HEK293T (cell line): ENCODE measurements around the gene AFAP1L2.

Experiments
- ARNT ChIP-seq: fragments of 450-650 bp; IDR thresholded peaks from 2 replicates; pipeline ENCODE4 v1.6.1; 2017; ENCODE audit warnings: mild to moderate bottlenecking
- BHLHE40 ChIP-seq: fragments of 450-650 bp; IDR thresholded peaks from 2 replicates; pipeline ENCODE4 v1.6.1; 2016; ENCODE audit warnings: mild to moderate bottlenecking, moderate library complexity, borderline replicate concordance
- CTBP1 ChIP-seq: fragments of 450-650 bp; IDR thresholded peaks from 2 replicates; pipeline ENCODE4 v1.6.1; 2016; ENCODE audit warnings: borderline replicate concordance
- FOXA1 ChIP-seq: fragments of 450-650 bp; IDR thresholded peaks from 2 replicates; pipeline ENCODE4 v1.6.1; 2016; ENCODE audit warnings: mild to moderate bottlenecking
- FOXK2 ChIP-seq: fragments of 450-650 bp; IDR thresholded peaks from 2 replicates; pipeline ENCODE4 v1.6.1; 2016; ENCODE audit warnings: mild to moderate bottlenecking
- HDGF ChIP-seq: fragments of 450-650 bp; IDR thresholded peaks from 2 replicates; pipeline ENCODE4 v1.6.1; 2017; ENCODE audit warnings: antibody characterized with exemption, borderline replicate concordance
- L3MBTL2 ChIP-seq: fragments of 450-650 bp; conservative IDR thresholded peaks from 2 replicates; pipeline ENCODE4 v1.6.1; 2016; ENCODE audit warnings: mild to moderate bottlenecking
- PKNOX1 ChIP-seq: fragments of 450-650 bp; IDR thresholded peaks from 2 replicates; pipeline ENCODE4 v1.6.1; 2016
- SP1 ChIP-seq: fragments of 450-650 bp; IDR thresholded peaks from 2 replicates; pipeline ENCODE4 v1.6.1; 2017
- SUZ12 ChIP-seq: fragments of 450-650 bp; IDR thresholded peaks from 2 replicates; pipeline ENCODE4 v1.6.1; 2016; ENCODE audit warnings: mild to moderate bottlenecking
- ZNF384 ChIP-seq: fragments of 450-650 bp; IDR thresholded peaks from 2 replicates; pipeline ENCODE4 v1.6.1; 2016

DNA sequence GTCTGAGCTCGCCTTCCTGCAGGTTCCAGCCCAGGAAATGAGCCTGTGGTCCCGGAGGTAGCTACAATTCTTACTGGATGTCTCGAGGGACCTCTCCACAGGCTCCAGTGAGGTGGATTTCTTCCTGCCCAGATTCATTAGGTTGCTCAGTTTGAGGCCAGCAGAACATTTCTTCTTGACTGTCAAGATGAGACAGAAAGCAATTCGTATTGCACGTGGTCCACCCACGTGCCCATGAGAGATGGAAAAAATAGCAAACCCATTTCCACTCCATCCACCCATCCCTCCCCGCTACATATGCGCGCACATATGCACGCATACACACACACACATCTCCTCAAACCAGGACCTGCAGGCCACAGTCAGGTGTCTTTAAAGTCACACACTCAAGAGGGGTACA lies 96.6 kb downstream of the AFAP1L2 start:
- TF ChIP-seq HDGF = no peak
- TF ChIP-seq ZNF384 = no peak
- no peak for TF ChIP-seq FOXA1
- no peak for TF ChIP-seq L3MBTL2
- no peak for TF ChIP-seq PKNOX1
- TF ChIP-seq ARNT = no peak
- TF ChIP-seq BHLHE40 = no peak
- no peak for TF ChIP-seq SP1
- TF ChIP-seq FOXK2 = no peak
- TF ChIP-seq CTBP1 = no peak
- TF ChIP-seq SUZ12 = no peak
